ENCODE measurements around the gene MMP11.

Gene MMP11

GRCh38 chr22:23779083-23779482, 6.4 kb downstream of the MMP11 start:
- Mint-ChIP-seq H3K27me3 (no peaks in the 10 kb centered on the region), H3K27ac (no peak overlapping the region), H3K4me3 (no peak overlapping the region), H3K9me3 (no peaks in the 10 kb centered on the region), H3K36me3 (ENCODE audit: insufficient read depth) (no peaks in the 10 kb centered on the region), H3K4me1 (ENCODE audit: low read depth in 2 of 2) (no peaks in the 10 kb centered on the region)
- DNase-seq (no peak), ATAC-seq (replicated peaks) (no peak)

DNA sequence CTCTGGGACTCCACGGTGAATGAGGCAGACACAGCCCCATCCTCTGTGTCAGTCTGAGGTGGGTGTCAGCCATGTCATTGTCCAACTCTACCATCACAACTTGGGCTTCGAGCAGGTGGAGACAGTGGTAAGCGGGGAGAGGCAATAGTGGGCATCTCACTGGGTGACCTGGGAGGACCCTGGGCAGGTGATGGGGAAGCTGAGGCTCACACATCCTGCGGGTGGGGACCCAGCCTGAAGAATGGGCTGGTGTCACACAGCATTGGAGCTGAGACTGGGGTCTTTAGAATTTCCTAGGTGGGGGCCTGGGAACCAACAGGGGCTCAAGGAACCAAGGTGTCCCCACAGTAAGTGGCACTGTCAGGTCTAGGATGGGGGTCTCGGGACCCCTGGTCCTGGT, 7.1 kb downstream of the MMP11 start:
- no peaks in the 10 kb centered on the region for H3K9me3 Mint-ChIP-seq
- peaks cover 0 to 1% of the 10 kb centered on the region in 2 donors for H3K4me1 Mint-ChIP-seq (ENCODE audit: low read depth in 2 of 2)
- DNase-seq (no peak), ATAC-seq (replicated peaks) (no peak)
- no peaks in the 10 kb centered on the region for H3K36me3 Mint-ChIP-seq (ENCODE audit: insufficient read depth)
- H3K4me3 Mint-ChIP-seq, result no peak overlapping the region
- H3K27me3 Mint-ChIP-seq, result no peaks in the 10 kb centered on the region
- H3K27ac Mint-ChIP-seq, result no peak overlapping the region

DNA sequence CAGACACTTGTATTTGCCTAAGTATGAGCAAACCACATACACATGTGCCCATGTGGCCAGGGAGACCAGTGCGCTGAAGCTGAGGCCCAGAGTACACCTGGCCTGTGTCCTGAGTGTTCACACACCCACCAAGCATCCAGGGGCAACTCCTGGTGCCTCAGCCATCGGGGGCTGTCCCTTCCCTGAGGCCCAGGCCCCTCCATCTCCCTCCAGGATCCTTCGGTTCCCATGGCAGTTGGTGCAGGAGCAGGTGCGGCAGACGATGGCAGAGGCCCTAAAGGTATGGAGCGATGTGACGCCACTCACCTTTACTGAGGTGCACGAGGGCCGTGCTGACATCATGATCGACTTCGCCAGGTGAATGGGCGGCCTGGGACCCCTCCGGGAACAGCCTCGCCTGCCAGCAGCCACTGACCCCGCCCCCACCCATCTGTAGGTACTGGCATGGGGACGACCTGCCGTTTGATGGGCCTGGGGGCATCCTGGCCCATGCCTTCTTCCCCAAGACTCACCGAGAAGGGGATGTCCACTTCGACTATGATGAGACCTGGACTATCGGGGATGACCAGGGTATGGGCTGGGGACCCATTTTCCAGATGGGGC, 7.6 kb downstream of the MMP11 start:
- H3K27me3 Mint-ChIP-seq, result no peaks in the 10 kb centered on the region
- no peaks in the 10 kb centered on the region for H3K36me3 Mint-ChIP-seq (ENCODE audit: insufficient read depth)
- ATAC-seq (replicated peaks) (no peak), DNase-seq (no peak)
- no peak overlapping the region for H3K4me3 Mint-ChIP-seq
- H3K4me1 Mint-ChIP-seq (ENCODE audit: low read depth in 2 of 2), result peaks cover 0 to 1% of the 10 kb centered on the region in 2 donors
- no peaks in the 10 kb centered on the region for H3K9me3 Mint-ChIP-seq
- no peak overlapping the region for H3K27ac Mint-ChIP-seq

- Mint-ChIP-seq H3K27me3 (no peaks in the 10 kb centered on the region), H3K4me1 (ENCODE audit: low read depth in 2 of 2) (peaks cover 0 to 1% of the 10 kb centered on the region in 2 donors), H3K9me3 (no peaks in the 10 kb centered on the region), H3K4me3 (no peak overlapping the region), H3K36me3 (ENCODE audit: insufficient read depth) (no peaks in the 10 kb centered on the region), H3K27ac (no peak overlapping the region)
- ATAC-seq (replicated peaks) (no peak), DNase-seq (no peak)
These were observed 8.4 kb downstream of the MMP11 start for GRCh38 chr22:23781065-23781464.

DNA sequence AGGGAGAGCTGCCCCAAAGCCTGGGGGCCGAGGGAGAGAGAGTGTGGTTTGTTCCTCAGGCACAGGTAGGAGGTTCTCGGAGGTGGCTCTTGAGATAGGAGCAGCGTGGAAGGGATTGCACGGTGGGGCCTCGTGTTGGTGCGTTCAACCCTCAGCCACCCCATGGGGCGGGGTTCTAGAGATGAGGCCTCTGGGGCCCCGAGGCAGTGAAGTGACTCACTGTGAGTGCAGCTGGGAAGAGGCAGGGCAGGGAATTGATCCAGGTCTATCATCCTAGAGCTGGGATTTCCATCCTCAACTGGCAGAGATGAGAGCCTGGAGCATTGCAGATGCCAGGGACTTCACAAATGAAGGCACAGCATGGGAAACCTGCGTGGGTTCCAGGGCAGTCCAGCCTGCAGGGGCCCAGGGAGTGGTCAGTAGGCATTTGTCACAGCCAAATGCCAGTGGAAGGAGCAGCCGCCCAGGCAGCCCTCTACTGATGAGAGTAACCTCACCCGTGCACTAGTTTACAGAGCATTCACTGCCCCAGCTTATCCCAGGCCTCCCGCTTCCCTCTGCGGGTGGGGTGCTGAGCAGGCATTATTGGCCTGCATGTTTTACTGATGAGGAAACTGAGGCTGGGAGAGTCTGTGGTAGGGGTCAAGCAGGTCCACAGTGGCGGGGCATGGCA, 9.0 kb downstream of the MMP11 start:
- Mint-ChIP-seq H3K27ac (no peak overlapping the region), H3K36me3 (ENCODE audit: insufficient read depth) (no peaks in the 10 kb centered on the region), H3K4me3 (no peak overlapping the region), H3K4me1 (ENCODE audit: low read depth in 2 of 2) (peaks cover 4% of the 10 kb centered on the region in 2 donors), H3K9me3 (no peaks in the 10 kb centered on the region), H3K27me3 (no peaks in the 10 kb centered on the region)
- no peak for DNase-seq
- ATAC-seq (replicated peaks), result no peak

GRCh38 chr22:23782252-23782651, 9.6 kb downstream of the MMP11 start:
- Mint-ChIP-seq H3K36me3 (ENCODE audit: insufficient read depth) (no peaks in the 10 kb centered on the region), H3K27ac (no peak overlapping the region), H3K9me3 (no peaks in the 10 kb centered on the region), H3K4me1 (ENCODE audit: low read depth in 2 of 2) (peaks cover 5% of the 10 kb centered on the region in 2 donors), H3K27me3 (no peaks in the 10 kb centered on the region), H3K4me3 (no peak overlapping the region)
- no peak for DNase-seq
- ATAC-seq (replicated peaks), result no peak

DNA sequence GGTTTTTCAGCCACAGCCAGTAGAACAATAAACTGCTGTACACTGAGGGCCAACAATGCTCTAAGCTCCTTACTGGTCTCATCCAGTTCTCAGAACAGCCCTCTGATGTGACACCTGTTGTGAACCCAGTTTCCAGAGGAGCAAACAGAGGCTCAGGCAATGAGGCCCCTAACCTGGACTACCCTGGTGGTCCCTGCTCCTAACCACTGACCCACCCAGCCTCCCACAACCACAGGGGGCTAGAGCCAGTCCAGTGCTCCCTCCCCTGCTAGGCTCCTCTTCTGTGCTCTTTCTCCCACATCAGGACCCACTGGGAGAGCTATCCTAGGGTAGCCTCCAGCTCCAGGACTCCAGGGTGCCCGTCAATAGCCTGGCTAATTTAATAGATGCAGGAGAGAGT, 10.1 kb downstream of the MMP11 start:
- Mint-ChIP-seq H3K4me3 (no peak overlapping the region), H3K27me3 (no peaks in the 10 kb centered on the region), H3K27ac (no peak overlapping the region), H3K9me3 (no peaks in the 10 kb centered on the region), H3K4me1 (ENCODE audit: low read depth in 2 of 2) (peaks cover 5% of the 10 kb centered on the region in 2 donors), H3K36me3 (ENCODE audit: insufficient read depth) (no peaks in the 10 kb centered on the region)
- DNase-seq, result no peak
- no peak for ATAC-seq (replicated peaks)

GRCh38 chr22:23783265-23784150, 10.9 kb downstream of the MMP11 start:
- peak overlapping the region in 1 of 2 donors; percentile 65 for H3K27ac Mint-ChIP-seq

DNA sequence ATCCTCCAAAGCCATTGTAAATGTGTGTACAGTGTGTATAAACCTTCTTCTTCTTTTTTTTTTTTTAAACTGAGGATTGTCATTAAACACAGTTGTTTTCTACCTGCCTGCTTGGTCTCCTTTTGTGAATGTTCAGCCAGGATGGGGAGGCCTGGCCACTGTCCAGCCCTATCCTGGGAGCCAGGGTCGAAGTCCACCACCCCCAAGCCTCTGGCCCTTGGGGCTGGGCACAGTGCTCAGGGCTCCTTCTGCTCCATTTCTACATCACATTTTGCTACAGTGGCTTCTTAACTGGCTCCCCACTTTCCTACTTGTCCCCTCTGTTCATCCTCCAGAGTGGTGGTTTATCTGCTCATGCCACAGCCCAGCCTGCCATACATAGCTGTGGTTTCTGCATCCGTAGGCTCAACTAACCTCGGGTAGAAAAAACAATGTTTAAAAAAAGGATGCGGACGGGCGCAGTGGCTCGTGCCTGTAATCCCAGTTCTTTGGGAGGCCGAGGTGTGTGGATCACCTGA, 11.6 kb downstream of the MMP11 start:
- Mint-ChIP-seq H3K36me3 (ENCODE audit: insufficient read depth) (no peaks in the 10 kb centered on the region), H3K27ac (peak overlapping the region in 1 of 2 donors; percentile 65), H3K4me3 (peak overlapping the region in 1 of 2 donors; percentile 6), H3K9me3 (no peaks in the 10 kb centered on the region), H3K4me1 (ENCODE audit: low read depth in 2 of 2) (peaks cover 6 to 8% of the 10 kb centered on the region in 2 donors), H3K27me3 (no peaks in the 10 kb centered on the region)
- ATAC-seq (replicated peaks) (no peak), DNase-seq (no peak)

More at GRCh38 chr22:23783265-23784150, 10.9 kb downstream of the MMP11 start:
- no peak overlapping the region for H3K4me3 Mint-ChIP-seq
- peaks cover 5 to 7% of the 10 kb centered on the region in 2 donors for H3K4me1 Mint-ChIP-seq (ENCODE audit: low read depth in 2 of 2)
- H3K9me3 Mint-ChIP-seq, result no peaks in the 10 kb centered on the region
- H3K36me3 Mint-ChIP-seq (ENCODE audit: insufficient read depth), result no peaks in the 10 kb centered on the region
- DNase-seq (no peak), ATAC-seq (replicated peaks) (no peak)
- no peaks in the 10 kb centered on the region for H3K27me3 Mint-ChIP-seq

DNA sequence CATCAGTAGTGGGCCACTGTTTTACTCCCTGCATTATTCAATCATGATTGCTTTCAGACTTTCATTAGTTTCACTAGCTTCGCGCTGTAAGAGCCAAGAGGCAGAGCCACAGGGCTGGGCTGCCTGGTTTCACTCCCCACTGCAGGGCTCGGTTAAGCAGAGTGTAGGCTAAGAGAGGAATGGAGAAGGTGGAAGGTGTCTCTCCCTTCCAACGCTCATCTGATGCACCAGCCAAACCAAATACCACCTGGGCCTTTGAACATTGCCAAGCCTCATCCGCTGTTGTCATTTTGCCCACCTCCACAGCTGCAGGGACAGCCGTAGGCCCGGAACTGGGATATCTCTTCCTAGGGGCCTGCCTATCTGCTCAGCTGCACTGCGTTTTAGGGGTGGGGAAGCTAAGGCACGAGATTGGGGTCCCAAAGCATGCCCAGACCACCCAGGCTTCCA, 13.6 kb downstream of the MMP11 start:
- no peak for ATAC-seq (replicated peaks)
- Mint-ChIP-seq H3K27ac (peak overlapping the region; percentile 90 to 92), H3K9me3 (no peaks in the 10 kb centered on the region), H3K27me3 (no peaks in the 10 kb centered on the region), H3K4me3 (peak overlapping the region; percentile 81 to 85), H3K4me1 (ENCODE audit: low read depth in 2 of 2) (peaks cover 13 to 14% of the 10 kb centered on the region in 2 donors), H3K36me3 (ENCODE audit: insufficient read depth) (no peaks in the 10 kb centered on the region)
- DNase-seq, result no peak

- Mint-ChIP-seq H3K9me3 (no peaks in the 10 kb centered on the region), H3K4me1 (ENCODE audit: low read depth in 2 of 2) (peaks cover 13 to 14% of the 10 kb centered on the region in 2 donors)
These were observed 14.3 kb downstream of the MMP11 start, which contains the start of gene SMARCB1 for GRCh38 chr22:23786752-23787599. Gene SMARCB1 (plus strand): TSS chr22:23786966. CDS start chr22:23787170, 204 bp downstream.

DNA sequence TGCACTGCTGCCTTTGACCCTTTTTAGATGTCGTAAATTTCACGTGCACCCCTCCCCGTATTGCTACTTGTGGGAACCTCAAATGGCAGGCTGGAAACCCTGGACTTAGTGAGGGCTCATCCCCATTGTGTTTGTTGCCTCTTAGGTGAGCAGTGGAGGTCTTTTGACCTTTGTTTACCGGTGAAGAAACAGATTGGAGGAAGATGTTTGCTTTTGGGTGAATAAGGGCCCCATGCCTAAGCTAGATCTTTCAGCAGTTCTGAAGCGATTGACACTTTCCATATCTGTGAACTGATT, 14.9 kb downstream of the MMP11 start:
- Mint-ChIP-seq H3K27me3 (no peaks in the 10 kb centered on the region), H3K27ac (peak overlapping the region; percentile 90 to 92), H3K4me1 (ENCODE audit: low read depth in 2 of 2) (peaks cover 13 to 19% of the 10 kb centered on the region in 2 donors), H3K4me3 (peak overlapping the region; percentile 81 to 85), H3K9me3 (no peaks in the 10 kb centered on the region), H3K36me3 (ENCODE audit: insufficient read depth) (no peaks in the 10 kb centered on the region)
- no peak for DNase-seq
- peak; percentile 31 for ATAC-seq (replicated peaks)

More at GRCh38 chr22:23786752-23787599, 14.3 kb downstream of the MMP11 start, which contains the start of gene SMARCB1:
- DNase-seq (peak; percentile 81 to 85 (median 84)), ATAC-seq (replicated peaks) (peak; percentile 86)
- no peaks in the 10 kb centered on the region for H3K27me3 Mint-ChIP-seq
- H3K27ac Mint-ChIP-seq, result peak within 1 kb of the TSS; percentile 90 to 92
- H3K4me3 Mint-ChIP-seq, result peak within 1 kb of the TSS; percentile 81 to 85
- H3K36me3 Mint-ChIP-seq (ENCODE audit: insufficient read depth), result no peaks in the 10 kb centered on the region

All from effector memory CD8-positive, alpha-beta T cell (primary cell).